Measurements from ENCODE around the gene AKR1E2.
A peak's percentile ranks its signal among the peaks of the same experiment; 100 is the strongest.

The AKR1E2 gene

DNA sequence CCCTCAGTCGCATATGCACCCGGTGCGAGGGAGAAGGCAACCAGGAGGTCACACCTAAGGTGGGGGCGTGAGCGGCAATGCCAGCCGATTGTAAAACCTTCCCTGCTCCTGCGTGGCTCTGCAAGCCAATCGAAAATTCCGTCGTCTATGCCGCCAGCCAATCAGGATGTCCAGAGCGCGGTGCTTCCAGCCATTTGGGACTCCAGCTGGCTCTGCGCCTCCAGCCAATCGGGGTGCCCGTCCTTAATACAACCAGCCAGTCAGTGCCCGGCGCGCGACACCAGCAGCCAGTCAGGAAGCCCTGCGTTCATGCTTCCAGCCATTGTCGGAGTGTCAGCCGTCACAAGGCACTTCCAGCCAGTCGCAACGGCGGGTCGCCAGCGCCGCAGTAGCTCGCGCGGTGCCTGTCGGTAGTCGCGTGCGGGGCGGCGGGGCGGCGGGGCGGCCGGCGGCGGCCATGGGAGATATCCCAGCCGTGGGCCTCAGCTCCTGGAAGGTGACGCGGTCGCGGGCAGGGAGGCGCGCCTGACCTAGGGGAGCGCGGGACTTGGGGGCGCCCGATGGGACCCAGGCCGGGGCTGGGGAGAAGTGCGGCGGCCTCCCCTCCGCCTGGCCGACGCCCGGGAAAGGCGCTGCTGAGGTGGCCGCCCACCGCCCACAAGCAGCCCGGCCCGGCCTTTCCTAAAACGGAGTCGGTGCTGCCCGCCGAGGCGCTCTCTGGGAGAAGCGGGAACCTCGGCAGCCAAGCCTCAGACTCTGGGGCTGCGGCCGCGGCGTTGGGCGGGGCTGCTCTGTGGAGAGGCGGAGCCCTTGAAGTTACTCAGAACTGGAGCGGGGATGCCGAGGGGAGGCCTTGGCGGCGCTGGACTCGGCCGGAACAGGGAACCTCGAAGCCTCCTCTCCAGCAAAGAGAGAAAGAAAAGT lies at the start of gene AKR1E2:
Gene AKR1E2, plus strand, starts transcription at position 340 of the 924 bp plus-strand sequence. Its CDS starts 118 bp downstream, at position 458.
- peak; percentile 98 for DNase-seq (ENCODE audit: low read depth)
- H3K4me3 ChIP-seq (ENCODE audit: low read length), result peak within 1 kb of the TSS; percentile 64
- TF ChIP-seq, protein P1, sequence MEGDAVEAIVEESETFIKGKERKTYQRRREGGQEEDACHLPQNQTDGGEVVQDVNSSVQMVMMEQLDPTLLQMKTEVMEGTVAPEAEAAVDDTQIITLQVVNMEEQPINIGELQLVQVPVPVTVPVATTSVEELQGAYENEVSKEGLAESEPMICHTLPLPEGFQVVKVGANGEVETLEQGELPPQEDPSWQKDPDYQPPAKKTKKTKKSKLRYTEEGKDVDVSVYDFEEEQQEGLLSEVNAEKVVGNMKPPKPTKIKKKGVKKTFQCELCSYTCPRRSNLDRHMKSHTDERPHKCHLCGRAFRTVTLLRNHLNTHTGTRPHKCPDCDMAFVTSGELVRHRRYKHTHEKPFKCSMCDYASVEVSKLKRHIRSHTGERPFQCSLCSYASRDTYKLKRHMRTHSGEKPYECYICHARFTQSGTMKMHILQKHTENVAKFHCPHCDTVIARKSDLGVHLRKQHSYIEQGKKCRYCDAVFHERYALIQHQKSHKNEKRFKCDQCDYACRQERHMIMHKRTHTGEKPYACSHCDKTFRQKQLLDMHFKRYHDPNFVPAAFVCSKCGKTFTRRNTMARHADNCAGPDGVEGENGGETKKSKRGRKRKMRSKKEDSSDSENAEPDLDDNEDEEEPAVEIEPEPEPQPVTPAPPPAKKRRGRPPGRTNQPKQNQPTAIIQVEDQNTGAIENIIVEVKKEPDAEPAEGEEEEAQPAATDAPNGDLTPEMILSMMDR (conservative IDR thresholded peaks at IDR 0.05; ENCODE audit: low read length), result no peak; the same call in 1 of the 2 replicates

DNA sequence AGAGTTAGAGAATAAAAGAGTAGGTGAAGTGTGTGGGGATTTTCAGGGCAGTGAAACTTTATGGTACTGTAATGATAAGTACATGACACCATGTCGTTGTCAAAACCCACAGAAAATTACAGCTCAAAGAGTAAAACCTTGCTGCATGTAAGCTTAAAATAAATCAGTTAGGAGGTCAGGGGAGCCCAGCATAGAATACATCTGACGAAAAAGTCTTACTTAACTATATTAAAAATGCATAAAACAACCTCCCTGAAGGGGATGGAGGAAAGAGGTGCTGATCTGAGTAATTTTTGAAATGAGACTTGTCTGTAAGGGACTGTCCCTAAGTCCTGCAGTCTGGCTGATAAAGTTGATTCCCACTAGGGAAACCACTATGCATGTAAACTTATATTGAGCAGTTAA lies 49.8 kb upstream of the AKR1E2 start:
- H3K4me3 ChIP-seq (ENCODE audit: low read length), result no peak overlapping the region
- TF ChIP-seq, protein P1 (conservative IDR thresholded peaks at IDR 0.05; ENCODE audit: low read length), result no peak
- DNase-seq (ENCODE audit: low read depth), result no peak

DNA sequence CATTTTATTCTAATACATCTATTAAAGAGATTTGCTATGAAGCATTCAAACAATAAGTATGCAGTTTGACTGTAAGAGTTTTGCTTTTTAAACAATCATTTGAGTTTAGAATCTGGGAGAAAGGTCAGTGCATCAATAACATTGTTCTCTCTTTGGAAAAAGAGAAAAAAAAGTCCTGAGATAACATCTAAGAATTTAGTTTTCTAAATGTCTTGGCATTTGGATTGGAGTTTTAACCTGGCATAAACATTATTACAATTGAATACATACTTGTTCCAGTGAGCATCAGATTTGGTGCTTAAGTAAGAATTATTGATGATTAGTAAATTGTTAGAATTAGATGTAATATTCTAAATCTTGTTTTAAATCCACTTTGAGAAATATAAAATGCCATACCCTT lies 47.2 kb upstream of the AKR1E2 start:
- TF ChIP-seq, protein P1 (conservative IDR thresholded peaks at IDR 0.05; ENCODE audit: low read length), result no peak
- no peak for DNase-seq (ENCODE audit: low read depth)
- no peak overlapping the region for H3K4me3 ChIP-seq (ENCODE audit: low read length)

GRCh38 chr10:4780091-4780490 lies 45.9 kb upstream of the AKR1E2 start:
- H3K4me3 ChIP-seq (ENCODE audit: low read length), result no peak overlapping the region
- no peak for DNase-seq (ENCODE audit: low read depth)
- TF ChIP-seq, protein P1 (conservative IDR thresholded peaks at IDR 0.05; ENCODE audit: low read length), result no peak

- peak; percentile 67 for DNase-seq (ENCODE audit: low read depth)
- H3K4me3 ChIP-seq (ENCODE audit: low read length), result peak overlapping the region; percentile 9; the same call in 1 of the 2 replicates
- TF ChIP-seq, protein P1 (conservative IDR thresholded peaks at IDR 0.05; ENCODE audit: low read length), result no peak
Measured at GRCh38 chr10:4780782-4781181, 45.2 kb upstream of the AKR1E2 start.

DNA sequence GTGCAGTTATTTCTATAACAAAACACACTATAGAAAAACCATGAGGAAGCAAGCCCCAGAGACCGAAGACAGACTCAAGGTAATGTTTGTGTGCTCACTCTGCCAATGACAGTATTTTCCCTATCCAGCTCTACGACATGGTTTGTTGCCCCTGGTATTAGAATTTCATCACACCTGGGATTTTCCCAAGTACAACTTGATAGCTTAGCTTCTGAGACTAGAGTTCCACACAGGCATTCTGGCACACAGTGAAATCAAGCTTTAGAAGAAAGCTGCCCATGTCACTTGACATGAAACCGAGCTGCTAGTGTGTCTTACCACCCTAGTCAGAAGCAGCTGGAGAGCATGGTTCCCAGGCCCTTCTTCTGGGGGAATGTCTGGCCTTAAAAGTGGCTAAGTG lies 44.1 kb upstream of the AKR1E2 start:
- TF ChIP-seq, protein P1 (conservative IDR thresholded peaks at IDR 0.05; ENCODE audit: low read length), result no peak
- DNase-seq (ENCODE audit: low read depth), result no peak
- H3K4me3 ChIP-seq (ENCODE audit: low read length), result no peak overlapping the region

Measured in AG10803 (cell line).